Neural cell (in vitro differentiated cells): ENCODE results near the gene PCLO.

Experiments used
- EP300 ChIP-seq: fragments of 450-650 bp; conservative IDR thresholded peaks from 2 replicates; pipeline ENCODE4 v1.6.1; 2014; ENCODE audit warnings: antibody characterized with exemption, mild to moderate bottlenecking, moderate library complexity; ENCODE audit not compliant: poor library complexity, severe bottlenecking
- EZH2 ChIP-seq: fragments of 200-600, 300-800 bp; shearing (Covaris generic), sonication (generic); IDR thresholded peaks from 2 replicates; pipeline ENCODE4 v1.6.1; 2014; ENCODE audit warnings: antibody characterized with exemption, low read length, borderline replicate concordance, mild to moderate bottlenecking; ENCODE audit not compliant: insufficient read depth, poor library complexity, severe bottlenecking
- MXI1 ChIP-seq: fragments of 450-650 bp; conservative IDR thresholded peaks from 2 replicates; pipeline ENCODE4 v1.6.1; 2014; ENCODE audit warnings: antibody characterized with exemption, mild to moderate bottlenecking; ENCODE audit not compliant: poor library complexity, severe bottlenecking
- POLR2AphosphoS5 ChIP-seq: IDR thresholded peaks from 2 replicates; pipeline ENCODE4 v1.6.1; 2012
- RAD21 ChIP-seq: fragments of 450-650 bp; conservative IDR thresholded peaks from 2 replicates; pipeline ENCODE4 v1.6.1; 2014; ENCODE audit warnings: antibody characterized with exemption, mild to moderate bottlenecking, moderate library complexity
- TF ChIP-seq, protein P1 (sequence below): IDR thresholded peaks from 2 replicates; pipeline ENCODE4 v1.6.1; 2012; ENCODE audit warnings: borderline replicate concordance
- TF ChIP-seq, protein P2 (sequence below): fragments of 450-650 bp; IDR thresholded peaks from 2 replicates; pipeline ENCODE4 v1.5.1; 2014; ENCODE audit warnings: antibody characterized with exemption, mild to moderate bottlenecking, moderate library complexity; ENCODE audit not compliant: poor library complexity, severe bottlenecking

DNA sequence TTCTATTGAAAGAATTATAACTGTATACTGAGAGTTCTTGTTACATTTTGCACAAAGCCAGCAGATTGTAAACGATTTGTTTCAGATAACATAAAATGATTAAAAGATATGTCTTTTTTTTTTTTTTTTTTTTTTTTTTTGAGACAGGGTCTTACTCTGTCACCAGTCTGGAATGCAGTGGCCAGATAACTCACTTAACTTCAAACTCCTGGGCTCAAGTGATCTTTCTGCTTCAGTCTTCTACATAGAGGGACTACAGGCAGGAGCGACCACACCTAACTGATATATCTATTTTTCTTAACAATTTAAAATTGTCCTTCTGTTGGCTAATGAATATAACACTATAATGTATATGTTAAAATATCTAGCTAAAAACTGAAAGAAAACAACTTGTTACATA lies 401.9 kb downstream of the PCLO start:
- TF ChIP-seq EZH2, result no peak
- TF ChIP-seq, protein P1, sequence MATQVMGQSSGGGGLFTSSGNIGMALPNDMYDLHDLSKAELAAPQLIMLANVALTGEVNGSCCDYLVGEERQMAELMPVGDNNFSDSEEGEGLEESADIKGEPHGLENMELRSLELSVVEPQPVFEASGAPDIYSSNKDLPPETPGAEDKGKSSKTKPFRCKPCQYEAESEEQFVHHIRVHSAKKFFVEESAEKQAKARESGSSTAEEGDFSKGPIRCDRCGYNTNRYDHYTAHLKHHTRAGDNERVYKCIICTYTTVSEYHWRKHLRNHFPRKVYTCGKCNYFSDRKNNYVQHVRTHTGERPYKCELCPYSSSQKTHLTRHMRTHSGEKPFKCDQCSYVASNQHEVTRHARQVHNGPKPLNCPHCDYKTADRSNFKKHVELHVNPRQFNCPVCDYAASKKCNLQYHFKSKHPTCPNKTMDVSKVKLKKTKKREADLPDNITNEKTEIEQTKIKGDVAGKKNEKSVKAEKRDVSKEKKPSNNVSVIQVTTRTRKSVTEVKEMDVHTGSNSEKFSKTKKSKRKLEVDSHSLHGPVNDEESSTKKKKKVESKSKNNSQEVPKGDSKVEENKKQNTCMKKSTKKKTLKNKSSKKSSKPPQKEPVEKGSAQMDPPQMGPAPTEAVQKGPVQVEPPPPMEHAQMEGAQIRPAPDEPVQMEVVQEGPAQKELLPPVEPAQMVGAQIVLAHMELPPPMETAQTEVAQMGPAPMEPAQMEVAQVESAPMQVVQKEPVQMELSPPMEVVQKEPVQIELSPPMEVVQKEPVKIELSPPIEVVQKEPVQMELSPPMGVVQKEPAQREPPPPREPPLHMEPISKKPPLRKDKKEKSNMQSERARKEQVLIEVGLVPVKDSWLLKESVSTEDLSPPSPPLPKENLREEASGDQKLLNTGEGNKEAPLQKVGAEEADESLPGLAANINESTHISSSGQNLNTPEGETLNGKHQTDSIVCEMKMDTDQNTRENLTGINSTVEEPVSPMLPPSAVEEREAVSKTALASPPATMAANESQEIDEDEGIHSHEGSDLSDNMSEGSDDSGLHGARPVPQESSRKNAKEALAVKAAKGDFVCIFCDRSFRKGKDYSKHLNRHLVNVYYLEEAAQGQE, result no peak
- TF ChIP-seq, protein P2, sequence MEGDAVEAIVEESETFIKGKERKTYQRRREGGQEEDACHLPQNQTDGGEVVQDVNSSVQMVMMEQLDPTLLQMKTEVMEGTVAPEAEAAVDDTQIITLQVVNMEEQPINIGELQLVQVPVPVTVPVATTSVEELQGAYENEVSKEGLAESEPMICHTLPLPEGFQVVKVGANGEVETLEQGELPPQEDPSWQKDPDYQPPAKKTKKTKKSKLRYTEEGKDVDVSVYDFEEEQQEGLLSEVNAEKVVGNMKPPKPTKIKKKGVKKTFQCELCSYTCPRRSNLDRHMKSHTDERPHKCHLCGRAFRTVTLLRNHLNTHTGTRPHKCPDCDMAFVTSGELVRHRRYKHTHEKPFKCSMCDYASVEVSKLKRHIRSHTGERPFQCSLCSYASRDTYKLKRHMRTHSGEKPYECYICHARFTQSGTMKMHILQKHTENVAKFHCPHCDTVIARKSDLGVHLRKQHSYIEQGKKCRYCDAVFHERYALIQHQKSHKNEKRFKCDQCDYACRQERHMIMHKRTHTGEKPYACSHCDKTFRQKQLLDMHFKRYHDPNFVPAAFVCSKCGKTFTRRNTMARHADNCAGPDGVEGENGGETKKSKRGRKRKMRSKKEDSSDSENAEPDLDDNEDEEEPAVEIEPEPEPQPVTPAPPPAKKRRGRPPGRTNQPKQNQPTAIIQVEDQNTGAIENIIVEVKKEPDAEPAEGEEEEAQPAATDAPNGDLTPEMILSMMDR, result no peak
- TF ChIP-seq POLR2AphosphoS5, result no peak
- no peak for TF ChIP-seq EP300
- TF ChIP-seq MXI1, result no peak
- no peak for TF ChIP-seq RAD21
